ENCODE data around the gene MYO1F.

- TF ChIP-seq POLR2A (IDR thresholded peaks at IDR 0.05) (no peak), CTCF (IDR thresholded peaks at IDR 0.05) (no peak)
These were observed 95.6 kb downstream of the MYO1F start for GRCh38 chr19:8481616-8482015.
